ENCODE measurements around the gene KICS2. TPM values are rescaled to one million over a fixed set of nuclear protein-coding genes. Genes with fewer than 3 reads are reported as not detected.

Gene KICS2
- 3.9 and 5.8 TPM in 2 replicates for total RNA-seq (ENCODE audit: low replicate concordance)

DNA sequence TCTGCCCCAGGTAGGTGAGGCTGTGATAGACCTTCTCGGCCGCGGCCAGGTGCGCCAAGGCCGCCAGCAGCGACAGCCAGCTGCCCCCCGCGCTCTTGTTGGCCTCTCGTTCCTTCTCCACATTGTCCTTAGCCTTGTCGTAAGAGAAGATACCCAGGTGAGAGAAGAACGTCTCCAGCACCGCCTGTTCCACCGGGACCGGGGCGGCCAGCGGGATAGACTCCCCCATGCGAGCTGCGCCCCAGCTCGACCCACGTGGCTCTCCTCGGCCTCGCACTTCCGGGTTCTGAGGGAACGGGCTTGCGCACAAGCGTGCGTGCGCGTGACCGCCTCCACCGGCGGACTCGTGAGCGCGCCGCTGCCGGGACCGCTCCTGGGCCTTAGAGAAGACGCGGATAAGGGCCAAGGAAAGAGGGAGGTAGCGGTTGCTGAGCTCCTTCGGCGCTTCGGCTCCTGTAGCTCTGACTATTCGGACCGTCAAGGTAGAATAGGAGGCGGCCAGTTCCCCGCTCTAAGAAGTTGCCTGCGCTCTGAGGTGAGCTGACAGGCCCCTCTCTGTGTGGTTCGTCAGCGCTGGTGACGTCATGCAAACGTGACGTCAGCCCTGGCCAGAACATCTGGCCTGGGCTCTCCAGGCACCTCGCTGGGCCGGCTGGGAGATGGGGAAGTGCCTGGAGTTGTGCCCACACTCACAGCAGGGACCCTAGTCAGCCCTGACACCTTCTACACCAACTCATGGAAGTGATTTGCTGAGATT lies at the start of gene KICS2:
Gene KICS2 (minus strand): TSS at position 288 of the 757 bp plus-strand sequence. CDS start 59 bp downstream, at position 229.
- DNase-seq (ENCODE audit: low spot score), result peak; percentile 96
- Histone ChIP-seq H3K4me1 (peaks cover 7% of the 10 kb centered on the region), H4K20me1 (ENCODE audit: low read depth) (no peaks in the 10 kb centered on the region), H3K27me3 (no peaks in the 10 kb centered on the region), H3F3A (ENCODE audit: low read depth) (peaks cover 14% of the 10 kb centered on the region), H3K4me3 (peak within 1 kb of the TSS; percentile 89), H2AFZ (replicated peaks) (peak within 1 kb of the TSS; percentile 96), H3K4me2 (peak within 1 kb of the TSS; percentile 81), H3K79me2 (ENCODE audit: low read depth) (peaks cover 8% of the 10 kb centered on the region), H3K9ac (no peak within 1 kb of the TSS), H3K9me3 (ENCODE audit: low read depth) (no peaks in the 10 kb centered on the region), H3K36me3 (no peaks in the 10 kb centered on the region), H3K27ac (no peak within 1 kb of the TSS)
- Mint-ChIP-seq H3K4me1 (peaks cover 14% of the 10 kb centered on the region), H3K27me3 (ENCODE audit: insufficient read depth, low read depth) (peaks cover 4% of the 10 kb centered on the region), H3K9me3 (no peaks in the 10 kb centered on the region), H3K4me3 (peak within 1 kb of the TSS; percentile 94), H3K27ac (peak within 1 kb of the TSS; percentile 67), H3K36me3 (no peaks in the 10 kb centered on the region)
- TF ChIP-seq EZH2 (IDR thresholded peaks at IDR 0.05) (no peak), EZH2phosphoT487 (IDR thresholded peaks at IDR 0.05) (no peak)
- TF ChIP-seq, protein P1, sequence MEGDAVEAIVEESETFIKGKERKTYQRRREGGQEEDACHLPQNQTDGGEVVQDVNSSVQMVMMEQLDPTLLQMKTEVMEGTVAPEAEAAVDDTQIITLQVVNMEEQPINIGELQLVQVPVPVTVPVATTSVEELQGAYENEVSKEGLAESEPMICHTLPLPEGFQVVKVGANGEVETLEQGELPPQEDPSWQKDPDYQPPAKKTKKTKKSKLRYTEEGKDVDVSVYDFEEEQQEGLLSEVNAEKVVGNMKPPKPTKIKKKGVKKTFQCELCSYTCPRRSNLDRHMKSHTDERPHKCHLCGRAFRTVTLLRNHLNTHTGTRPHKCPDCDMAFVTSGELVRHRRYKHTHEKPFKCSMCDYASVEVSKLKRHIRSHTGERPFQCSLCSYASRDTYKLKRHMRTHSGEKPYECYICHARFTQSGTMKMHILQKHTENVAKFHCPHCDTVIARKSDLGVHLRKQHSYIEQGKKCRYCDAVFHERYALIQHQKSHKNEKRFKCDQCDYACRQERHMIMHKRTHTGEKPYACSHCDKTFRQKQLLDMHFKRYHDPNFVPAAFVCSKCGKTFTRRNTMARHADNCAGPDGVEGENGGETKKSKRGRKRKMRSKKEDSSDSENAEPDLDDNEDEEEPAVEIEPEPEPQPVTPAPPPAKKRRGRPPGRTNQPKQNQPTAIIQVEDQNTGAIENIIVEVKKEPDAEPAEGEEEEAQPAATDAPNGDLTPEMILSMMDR (IDR thresholded peaks at IDR 0.05), result no peak

DNA sequence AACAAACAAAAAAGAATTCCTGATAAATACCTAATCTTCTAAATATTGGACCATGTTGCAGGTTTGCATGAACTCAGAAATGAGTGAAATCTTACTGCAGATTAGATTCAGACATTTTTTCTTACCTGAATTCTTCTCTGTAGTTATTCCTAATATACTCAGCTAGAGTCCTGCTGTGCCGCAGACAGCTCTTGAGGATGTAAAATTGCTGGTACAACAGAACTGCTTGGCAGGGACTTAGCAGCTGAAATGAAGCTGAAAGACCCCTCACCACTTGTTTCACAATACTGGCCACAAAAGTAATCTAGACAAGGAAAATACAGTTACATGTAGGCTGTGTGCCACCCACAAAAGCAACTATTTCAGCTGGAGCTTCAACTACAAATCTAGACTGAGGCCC lies 48.3 kb upstream of the KICS2 start:
- H3K4me1 ChIP-seq, result no peaks in the 10 kb centered on the region
- TF ChIP-seq, protein P1 (IDR thresholded peaks at IDR 0.05), result no peak
- no peak for TF ChIP-seq EZH2phosphoT487 (IDR thresholded peaks at IDR 0.05)
- no peak for TF ChIP-seq EZH2 (IDR thresholded peaks at IDR 0.05)
- H3K36me3 Mint-ChIP-seq, result no peaks in the 10 kb centered on the region
- H3K4me2 ChIP-seq, result no peak overlapping the region
- no peak for DNase-seq (ENCODE audit: low spot score)
- no peaks in the 10 kb centered on the region for H3K36me3 ChIP-seq
- no peaks in the 10 kb centered on the region for H3F3A ChIP-seq (ENCODE audit: low read depth)
- H2AFZ ChIP-seq (replicated peaks), result no peak overlapping the region
- H3K9me3 Mint-ChIP-seq, result no peaks in the 10 kb centered on the region
- no peak overlapping the region for H3K4me3 ChIP-seq
- H4K20me1 ChIP-seq (ENCODE audit: low read depth), result no peaks in the 10 kb centered on the region
- no peaks in the 10 kb centered on the region for H3K79me2 ChIP-seq (ENCODE audit: low read depth)
- no peaks in the 10 kb centered on the region for H3K4me1 Mint-ChIP-seq
- H3K4me3 Mint-ChIP-seq, result no peak overlapping the region
- H3K27ac ChIP-seq, result no peak overlapping the region
- H3K9me3 ChIP-seq (ENCODE audit: low read depth), result no peaks in the 10 kb centered on the region
- no peak overlapping the region for H3K27ac Mint-ChIP-seq
- peaks cover 4% of the 10 kb centered on the region for H3K27me3 Mint-ChIP-seq (ENCODE audit: insufficient read depth, low read depth)
- no peak overlapping the region for H3K9ac ChIP-seq
- no peaks in the 10 kb centered on the region for H3K27me3 ChIP-seq

DNA sequence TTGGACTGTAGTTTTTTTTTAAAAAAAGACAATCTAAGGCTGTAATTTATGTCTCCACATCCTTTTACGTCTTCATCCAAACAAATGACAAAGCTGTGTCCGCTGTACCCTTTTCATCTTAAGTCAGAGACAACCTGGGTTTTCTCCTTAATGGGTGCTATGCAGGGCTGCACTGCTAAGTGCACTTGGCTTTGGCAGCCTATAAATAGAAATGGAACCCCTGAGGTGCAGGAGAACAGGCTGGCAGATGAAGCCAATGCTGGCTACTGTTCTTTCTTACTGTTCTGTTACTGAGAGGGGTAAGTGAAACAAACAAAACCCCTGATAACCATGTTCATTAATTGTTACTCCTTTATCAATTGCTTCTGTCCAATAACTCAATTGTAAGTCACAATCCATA lies 47.1 kb upstream of the KICS2 start:
- Histone ChIP-seq H3K27me3 (no peaks in the 10 kb centered on the region), H3K36me3 (no peaks in the 10 kb centered on the region), H3K27ac (no peak overlapping the region), H3K4me2 (no peak overlapping the region), H3K9ac (no peak overlapping the region), H3F3A (ENCODE audit: low read depth) (no peaks in the 10 kb centered on the region), H3K4me3 (no peak overlapping the region), H3K9me3 (ENCODE audit: low read depth) (no peaks in the 10 kb centered on the region), H2AFZ (replicated peaks) (no peak overlapping the region), H4K20me1 (ENCODE audit: low read depth) (no peaks in the 10 kb centered on the region), H3K79me2 (ENCODE audit: low read depth) (no peaks in the 10 kb centered on the region), H3K4me1 (no peaks in the 10 kb centered on the region)
- Mint-ChIP-seq H3K9me3 (no peaks in the 10 kb centered on the region), H3K27me3 (ENCODE audit: insufficient read depth, low read depth) (peaks cover 4% of the 10 kb centered on the region), H3K4me3 (no peak overlapping the region), H3K4me1 (no peaks in the 10 kb centered on the region), H3K27ac (no peak overlapping the region), H3K36me3 (no peaks in the 10 kb centered on the region)
- TF ChIP-seq EZH2 (IDR thresholded peaks at IDR 0.05) (no peak), EZH2phosphoT487 (IDR thresholded peaks at IDR 0.05) (no peak)
- TF ChIP-seq, protein P1 (IDR thresholded peaks at IDR 0.05), result no peak
- no peak for DNase-seq (ENCODE audit: low spot score)

Data from neural progenitor cell (in vitro differentiated cells).